Cortex of kidney (tissue), 1 donor: ENCODE results near the gene CYTH1.

Source experiments
- DNase-seq: peaks from one replicate; lab custom pipeline; 2025; lab: John Stamatoyannopoulos, UW

Gene CYTH1

GRCh38 chr17:78715000-78715771 is 66.9 kb downstream of the CYTH1 start:
- no peak for DNase-seq

GRCh38 chr17:78714534-78714933 is 67.5 kb downstream of the CYTH1 start:
- no peak for DNase-seq

GRCh38 chr17:78712043-78712442 is 70.0 kb downstream of the CYTH1 start:
- DNase-seq = no peak

- no peak for DNase-seq
Observed at GRCh38 chr17:78710607-78711006, 71.5 kb downstream of the CYTH1 start.

GRCh38 chr17:78709751-78710181 is 72.3 kb downstream of the CYTH1 start:
- DNase-seq = no peak

GRCh38 chr17:78709119-78709681 is 72.9 kb downstream of the CYTH1 start:
- no peak for DNase-seq

- no peak for DNase-seq
Observed at GRCh38 chr17:78708510-78708973, 73.5 kb downstream of the CYTH1 start.

GRCh38 chr17:78707923-78708322 is 74.2 kb downstream of the CYTH1 start:
- DNase-seq = no peak

GRCh38 chr17:78707016-78707415 is 75.1 kb downstream of the CYTH1 start:
- no peak for DNase-seq

- DNase-seq = no peak
Observed at GRCh38 chr17:78706271-78706915, 75.7 kb downstream of the CYTH1 start.

GRCh38 chr17:78705071-78705470 is 77.0 kb downstream of the CYTH1 start:
- DNase-seq = no peak

- DNase-seq = no peak
Observed at GRCh38 chr17:78704594-78704993, 77.5 kb downstream of the CYTH1 start.

- no peak for DNase-seq
Observed at GRCh38 chr17:78697554-78698343, 84.3 kb downstream of the CYTH1 start.

GRCh38 chr17:78697122-78697521 is 85.0 kb downstream of the CYTH1 start:
- no peak for DNase-seq

GRCh38 chr17:78696016-78696982 is 85.8 kb downstream of the CYTH1 start:
- no peak for DNase-seq

- no peak for DNase-seq
Observed at GRCh38 chr17:78694805-78695531, 87.1 kb downstream of the CYTH1 start.

- DNase-seq = no peak
Observed at GRCh38 chr17:78693346-78694083, 88.6 kb downstream of the CYTH1 start.

GRCh38 chr17:78692460-78693010 is 89.5 kb downstream of the CYTH1 start:
- DNase-seq = no peak

- no peak for DNase-seq
Observed at GRCh38 chr17:78689029-78689428, 93.0 kb downstream of the CYTH1 start.
